SK-N-SH (cell line): ENCODE measurements around the gene PORCN. TPM values are rescaled to one million over a fixed set of nuclear protein-coding genes. Genes with fewer than 3 reads are reported as not detected.

Source experiments
- CTCF ChIA-PET: fragments of 300-600, 350-600 bp; formaldehyde crosslinking; extraction: SDS; loops from one replicate; lab custom pipeline; 2021; lab: Yijun Ruan, JAX
- POLR2A ChIA-PET: fragments of 350-600 bp; sonication (Branson Sonifier 250); formaldehyde crosslinking; extraction: SDS; loops from one replicate; lab custom pipeline; 2020; ENCODE audit warnings: antibody characterized with exemption, inconsistent platforms; lab: Yijun Ruan, JAX
- DNase-seq: peaks from one replicate; pipeline ENCODE4 v3.0.0; 2012
- H2AFZ ChIP-seq: fragments of 200-600 bp; sonication (generic); 2 replicates; pipeline ENCODE4 v1.8.1; 2016; ENCODE audit warnings: antibody characterized with exemption, mild to moderate bottlenecking, low read depth
- H3F3A ChIP-seq: fragments of 200-600 bp; sonication (generic); replicated peaks from 2 replicates; pipeline ENCODE3; 2016; ENCODE audit warnings: antibody characterized with exemption, mild to moderate bottlenecking; ENCODE audit not compliant: insufficient read depth
- H3K27ac ChIP-seq, 2 experiments: fragments of 200-500 bp in 1 of 2; fragments of 200-600 bp in 1 of 2; sonication (Bioruptor generic) in 1 of 2; sonication (generic), shearing (Covaris generic) in 1 of 2; 2 replicates each; pipeline versions ENCODE4 v1.5.1 to v1.6.1; 2014 to 2016; ENCODE audit warnings: low read depth in 2 of 2, inconsistent platforms in 1 of 2, low read length in 1 of 2, mild to moderate bottlenecking in 1 of 2, mixed read lengths in 1 of 2
- H3K27me3 ChIP-seq: fragments of 200-600 bp; sonication (generic), shearing (Covaris generic); 2 replicates; pipeline ENCODE4 v1.6.1; 2016; ENCODE audit warnings: mixed run types; ENCODE audit not compliant: insufficient read depth
- H3K36me3 ChIP-seq, 2 experiments: fragments of 200-500 bp in 1 of 2; fragments of 200-600 bp in 1 of 2; sonication (Bioruptor generic) in 1 of 2; sonication (generic) in 1 of 2; replicated peaks in 1 of 2; 2 replicates each; pipeline versions ENCODE3 to v1.5.1; 2014 to 2016; ENCODE audit warnings: low read length in 1 of 2, mild to moderate bottlenecking in 1 of 2; ENCODE audit not compliant: insufficient read depth in 2 of 2, control insufficient read depth in 1 of 2
- H3K4me1 ChIP-seq, 2 experiments: fragments of 200-500 bp in 1 of 2; fragments of 200-600 bp in 1 of 2; sonication (Bioruptor generic) in 1 of 2; sonication (generic), shearing (Covaris generic) in 1 of 2; 2 replicates each; pipeline versions ENCODE4 v1.5.1 to v1.6.1; 2014 to 2016; ENCODE audit warnings: low read depth in 1 of 2, low read length in 1 of 2, mixed run types in 1 of 2; ENCODE audit not compliant: insufficient read depth in 2 of 2, control insufficient read depth in 1 of 2
- H3K4me2 ChIP-seq: fragments of 200-600 bp; sonication (generic), shearing (Covaris generic); 2 replicates; pipeline ENCODE4 v1.6.1; 2017; ENCODE audit warnings: mixed run types
- H3K4me3 ChIP-seq, 2 experiments: fragments of 200-500 bp in 1 of 2; fragments of 200-600 bp in 1 of 2; sonication (Bioruptor generic) in 1 of 2; sonication (generic), shearing (Covaris generic) in 1 of 2; 2 replicates each; pipeline versions ENCODE4 v1.5.1 to v1.8.1; 2014 to 2016; ENCODE audit warnings: low read depth in 2 of 2, inconsistent platforms in 1 of 2, low read length in 1 of 2, mild to moderate bottlenecking in 1 of 2, mixed read lengths in 1 of 2, moderate library complexity in 1 of 2
- H3K79me2 ChIP-seq: fragments of 200-600 bp; sonication (generic); 2 replicates; pipeline ENCODE4 v1.8.1; 2017; ENCODE audit warnings: mild to moderate bottlenecking; ENCODE audit not compliant: insufficient read depth
- H3K9ac ChIP-seq: fragments of 200-600 bp; sonication (generic); 2 replicates; pipeline ENCODE4 v1.6.1; 2017; ENCODE audit warnings: mixed run types
- H3K9me2 ChIP-seq: fragments of 200-600 bp; sonication (generic); 2 replicates; pipeline ENCODE4 v1.6.1; 2017; ENCODE audit warnings: mixed run types
- H3K9me3 ChIP-seq: fragments of 200-600 bp; sonication (generic); 2 replicates; pipeline ENCODE4 v1.6.1; 2017; ENCODE audit warnings: mixed run types, mild to moderate bottlenecking, moderate library complexity
- H4K20me1 ChIP-seq: fragments of 200-600 bp; sonication (generic); 2 replicates; pipeline ENCODE4 v1.6.1; 2017; ENCODE audit warnings: mild to moderate bottlenecking, mixed run types; ENCODE audit not compliant: insufficient read depth
- CTCF ChIP-seq: fragments of 200-600 bp; sonication (generic); IDR thresholded peaks from 2 replicates; pipeline ENCODE4 v1.6.1; 2017; ENCODE audit warnings: antibody characterized with exemption, mild to moderate bottlenecking, moderate library complexity
- FOXJ3 ChIP-seq: sonication (generic); formaldehyde crosslinking; IDR thresholded peaks from 2 replicates; pipeline ENCODE4 v1.5.1; 2020; ENCODE audit warnings: mild to moderate bottlenecking, missing genetic modification reagents
- FOXM1 ChIP-seq: IDR thresholded peaks from 2 replicates; pipeline ENCODE4 v1.4.0; 2012; ENCODE audit warnings: low read depth, mild to moderate bottlenecking
- GATA2 ChIP-seq: sonication (generic); formaldehyde crosslinking; IDR thresholded peaks from 2 replicates; pipeline ENCODE4 v1.5.0; 2020; ENCODE audit warnings: mild to moderate bottlenecking, missing genetic modification reagents
- MEF2A ChIP-seq: IDR thresholded peaks from 2 replicates; pipeline ENCODE4 v1.4.0; 2012; ENCODE audit warnings: low read depth, borderline replicate concordance
- MXI1 ChIP-seq: IDR thresholded peaks from 2 replicates; pipeline ENCODE4 v1.6.1; 2012; ENCODE audit warnings: mild to moderate bottlenecking, low read depth, low read length, improper control_type of control experiment
- RCOR1 ChIP-seq: fragments of 150-350 bp; IDR thresholded peaks from 2 replicates; pipeline ENCODE4 v1.6.1; 2017; ENCODE audit warnings: antibody characterized with exemption, low read length
- RXRA ChIP-seq: IDR thresholded peaks from 2 replicates; pipeline ENCODE4 v1.4.0; 2012; ENCODE audit warnings: low read depth, mild to moderate bottlenecking, borderline replicate concordance
- SMC3 ChIP-seq: IDR thresholded peaks from 2 replicates; pipeline ENCODE4 v1.6.1; 2012; ENCODE audit warnings: low read depth, low read length, improper control_type of control experiment
- TCF12 ChIP-seq: IDR thresholded peaks from 2 replicates; pipeline ENCODE4 v1.4.0; 2012
- USF1 ChIP-seq: IDR thresholded peaks from 2 replicates; pipeline ENCODE4 v1.4.0; 2012; ENCODE audit warnings: low read depth, borderline replicate concordance
- YY1 ChIP-seq: IDR thresholded peaks from 2 replicates; pipeline ENCODE4 v1.4.0; 2012; ENCODE audit warnings: low read depth, mild to moderate bottlenecking
- WGBS: methylation state at CpG from one replicate; pipeline ENCODE4 v1.1.6; 2017; ENCODE audit warnings: low lambda C conversion rate; 5-methylcytosine and 5-hydroxymethylcytosine counted together
- polyA plus RNA-seq, 3 experiments: library from polyadenylated mRNA; depleted of rRNA; stranded (reverse); fragments of >200 nt; gene quantifications; 2 replicates each; pipeline ENCODE4 v1.2.3, GENCODE V29; 2012
- TF ChIP-seq, protein P1 (sequence below): fragments of 150-350 bp; IDR thresholded peaks from 2 replicates; pipeline ENCODE4 v1.6.1; 2016; ENCODE audit warnings: mild to moderate bottlenecking, low read depth, low read length
- TF ChIP-seq, protein P2 (sequence below): IDR thresholded peaks from 2 replicates; pipeline ENCODE4 v1.4.0; 2012; ENCODE audit warnings: low read depth
- TF ChIP-seq, protein P3 (sequence below): IDR thresholded peaks from 2 replicates; pipeline ENCODE4 v1.4.0; 2012; ENCODE audit warnings: low read depth, borderline replicate concordance

The PORCN gene
- polyA plus RNA-seq, 1 of the 3 experiments (the other 2 are of a cell fraction): 11.0 TPM

- ChIA-PET POLR2A (no interaction called here), CTCF (interaction anchor here (0.8 kb wide), 1 partner anchor 439 kb away, joined by 3 read pairs; no protein-coding TSS in a partner anchor)
These were observed 6.2 kb downstream of the PORCN start for GRCh38 chrX:48514868-48515460.

GRCh38 chrX:48515842-48516241 is 7.0 kb downstream of the PORCN start:
- POLR2A ChIA-PET: no interaction called here
- Histone ChIP-seq H3K9ac (no peak overlapping the region), H3K4me2 (no peak overlapping the region), H3K36me3 (no peaks in the 10 kb centered on the region), H4K20me1 (no peaks in the 10 kb centered on the region), H3K4me3 (no peak overlapping the region), H3K27ac (no peak overlapping the region), H2AFZ (no peak overlapping the region), H3K9me2 (no peaks in the 10 kb centered on the region), H3K4me1 (peaks cover 0 to 18% of the 10 kb centered on the region in 2 experiments; a peak in 1 of 4 replicates), H3F3A (no peaks in the 10 kb centered on the region), H3K9me3 (no peaks in the 10 kb centered on the region), H3K27me3 (no peaks in the 10 kb centered on the region), H3K79me2 (no peaks in the 10 kb centered on the region)
- no peak for TF ChIP-seq RXRA
- no peak for TF ChIP-seq CTCF
- 48% methylated on average over 6 of the region's 10 CpGs for WGBS
- no peak for DNase-seq
- CTCF ChIA-PET: no interaction called here

More at GRCh38 chrX:48514868-48515460, 6.2 kb downstream of the PORCN start:
- H3K27me3 ChIP-seq: no peaks in the 10 kb centered on the region
- H3K4me3 ChIP-seq: no peak overlapping the region
- TF ChIP-seq, protein P1, sequence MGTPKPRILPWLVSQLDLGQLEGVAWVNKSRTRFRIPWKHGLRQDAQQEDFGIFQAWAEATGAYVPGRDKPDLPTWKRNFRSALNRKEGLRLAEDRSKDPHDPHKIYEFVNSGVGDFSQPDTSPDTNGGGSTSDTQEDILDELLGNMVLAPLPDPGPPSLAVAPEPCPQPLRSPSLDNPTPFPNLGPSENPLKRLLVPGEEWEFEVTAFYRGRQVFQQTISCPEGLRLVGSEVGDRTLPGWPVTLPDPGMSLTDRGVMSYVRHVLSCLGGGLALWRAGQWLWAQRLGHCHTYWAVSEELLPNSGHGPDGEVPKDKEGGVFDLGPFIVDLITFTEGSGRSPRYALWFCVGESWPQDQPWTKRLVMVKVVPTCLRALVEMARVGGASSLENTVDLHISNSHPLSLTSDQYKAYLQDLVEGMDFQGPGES: no peak
- no peak for TF ChIP-seq FOXJ3 (CRISPR knock-in tag)
- no peak for TF ChIP-seq MEF2A
- TF ChIP-seq FOXM1: no peak
- TF ChIP-seq, protein P2, sequence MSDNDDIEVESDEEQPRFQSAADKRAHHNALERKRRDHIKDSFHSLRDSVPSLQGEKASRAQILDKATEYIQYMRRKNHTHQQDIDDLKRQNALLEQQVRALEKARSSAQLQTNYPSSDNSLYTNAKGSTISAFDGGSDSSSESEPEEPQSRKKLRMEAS: no peak
- no peak for TF ChIP-seq TCF12
- no peak for TF ChIP-seq YY1
- TF ChIP-seq USF1: no peak
- no peak for TF ChIP-seq GATA2 (CRISPR knock-in tag)
- no peak for TF ChIP-seq MXI1
- no peak for TF ChIP-seq RCOR1
- TF ChIP-seq SMC3: no peak
- TF ChIP-seq, protein P3, sequence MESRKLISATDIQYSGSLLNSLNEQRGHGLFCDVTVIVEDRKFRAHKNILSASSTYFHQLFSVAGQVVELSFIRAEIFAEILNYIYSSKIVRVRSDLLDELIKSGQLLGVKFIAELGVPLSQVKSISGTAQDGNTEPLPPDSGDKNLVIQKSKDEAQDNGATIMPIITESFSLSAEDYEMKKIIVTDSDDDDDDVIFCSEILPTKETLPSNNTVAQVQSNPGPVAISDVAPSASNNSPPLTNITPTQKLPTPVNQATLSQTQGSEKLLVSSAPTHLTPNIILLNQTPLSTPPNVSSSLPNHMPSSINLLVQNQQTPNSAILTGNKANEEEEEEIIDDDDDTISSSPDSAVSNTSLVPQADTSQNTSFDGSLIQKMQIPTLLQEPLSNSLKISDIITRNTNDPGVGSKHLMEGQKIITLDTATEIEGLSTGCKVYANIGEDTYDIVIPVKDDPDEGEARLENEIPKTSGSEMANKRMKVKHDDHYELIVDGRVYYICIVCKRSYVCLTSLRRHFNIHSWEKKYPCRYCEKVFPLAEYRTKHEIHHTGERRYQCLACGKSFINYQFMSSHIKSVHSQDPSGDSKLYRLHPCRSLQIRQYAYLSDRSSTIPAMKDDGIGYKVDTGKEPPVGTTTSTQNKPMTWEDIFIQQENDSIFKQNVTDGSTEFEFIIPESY: no peak
- no peaks in the 10 kb centered on the region for H4K20me1 ChIP-seq
- H3K4me2 ChIP-seq: no peak overlapping the region
- 67% methylated on average over 9 of the region's 9 CpGs for WGBS
- H2AFZ ChIP-seq: no peak overlapping the region
- H3K36me3 ChIP-seq: no peaks in the 10 kb centered on the region
- H3K27ac ChIP-seq: no peak overlapping the region
- peaks cover 0 to 18% of the 10 kb centered on the region in 2 experiments; a peak in 1 of 4 replicates for H3K4me1 ChIP-seq
- H3K9me2 ChIP-seq: no peaks in the 10 kb centered on the region
- H3K9ac ChIP-seq: no peak overlapping the region
- no peaks in the 10 kb centered on the region for H3K9me3 ChIP-seq
- H3K79me2 ChIP-seq: no peaks in the 10 kb centered on the region
- no peaks in the 10 kb centered on the region for H3F3A ChIP-seq
- no peak for DNase-seq
